GM12891 (cell line): Measurements from ENCODE around the gene ZFHX3.

ENCODE experiments used
- PAX5 ChIP-seq: IDR thresholded peaks from 2 replicates; pipeline ENCODE4 v1.6.1; 2011; ENCODE audit warnings: low read length, moderate library complexity, mild to moderate bottlenecking; ENCODE audit not compliant: insufficient read depth, severe bottlenecking
- POLR2A ChIP-seq: IDR thresholded peaks from 2 replicates; pipeline ENCODE4 v1.6.1; 2011; ENCODE audit warnings: low read depth, low read length, control low read depth
- POLR2AphosphoS5 ChIP-seq: IDR thresholded peaks from 2 replicates; pipeline ENCODE4 v1.6.1; 2011; ENCODE audit warnings: low read depth, low read length, control low read depth
- SPI1 ChIP-seq: IDR thresholded peaks from 2 replicates; pipeline ENCODE4 v1.6.1; 2011; ENCODE audit warnings: low read depth, low read length, control low read depth
- TAF1 ChIP-seq: IDR thresholded peaks from 2 replicates; pipeline ENCODE4 v1.6.1; 2011; ENCODE audit warnings: low read depth, low read length, control low read depth

DNA sequence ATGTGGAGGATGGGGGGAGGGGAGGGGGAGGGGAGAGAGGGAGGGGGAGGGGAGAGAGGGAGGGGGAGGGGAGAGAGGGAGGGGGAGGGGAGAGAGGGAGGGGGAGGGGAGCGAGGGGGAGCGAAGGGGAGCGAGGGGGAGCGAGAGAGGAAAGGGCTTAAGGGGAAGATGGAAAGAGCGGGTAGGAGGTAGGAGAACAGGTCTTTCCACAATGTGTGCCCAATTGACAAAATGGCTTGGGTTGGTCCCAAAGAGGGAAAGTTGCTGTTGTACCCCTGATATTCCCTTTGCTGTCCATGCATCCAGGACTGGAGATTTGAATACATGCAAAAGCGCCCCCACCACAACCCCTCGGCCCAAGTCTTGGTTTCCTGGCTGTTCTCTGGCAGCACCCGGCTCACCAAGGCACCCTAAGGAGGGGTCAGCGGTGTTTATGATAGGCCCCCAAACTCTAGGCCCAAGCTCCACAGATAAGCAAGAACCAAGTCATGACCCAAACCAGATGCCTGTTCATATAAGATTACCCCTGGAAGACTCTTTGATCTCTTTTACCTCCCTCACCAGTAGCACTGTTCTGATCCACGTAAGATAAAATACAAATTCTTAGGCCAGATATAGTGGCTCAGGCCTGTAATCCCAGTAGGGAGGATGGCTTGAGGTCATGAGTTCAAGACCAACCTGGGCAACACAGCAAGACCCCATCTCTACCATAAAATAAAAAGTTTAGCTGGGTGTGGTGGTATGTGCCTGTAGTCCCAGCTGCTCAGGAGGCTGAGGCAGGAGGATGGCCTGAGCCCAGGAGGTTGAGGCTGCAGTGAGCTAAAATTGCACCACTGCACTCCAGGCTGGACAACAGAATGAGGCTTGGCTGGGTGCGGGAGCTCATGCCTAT lies 119.6 kb downstream of the ZFHX3 start:
- TF ChIP-seq POLR2A (no peak), POLR2AphosphoS5 (no peak), TAF1 (no peak), SPI1 (no peak), PAX5 (no peak)
